GF-D8 (cell line): ENCODE results near the gene IL12B.
"Not testable (repeated sequence)": the region's sequence is repeated elsewhere in the genome, so short reads cannot be mapped to it uniquely, and the experiment has no call there.

Source experiments
- DNase-seq: peaks from one replicate; lab custom pipeline; 2025; lab: John Stamatoyannopoulos, UW

The IL12B gene

DNA sequence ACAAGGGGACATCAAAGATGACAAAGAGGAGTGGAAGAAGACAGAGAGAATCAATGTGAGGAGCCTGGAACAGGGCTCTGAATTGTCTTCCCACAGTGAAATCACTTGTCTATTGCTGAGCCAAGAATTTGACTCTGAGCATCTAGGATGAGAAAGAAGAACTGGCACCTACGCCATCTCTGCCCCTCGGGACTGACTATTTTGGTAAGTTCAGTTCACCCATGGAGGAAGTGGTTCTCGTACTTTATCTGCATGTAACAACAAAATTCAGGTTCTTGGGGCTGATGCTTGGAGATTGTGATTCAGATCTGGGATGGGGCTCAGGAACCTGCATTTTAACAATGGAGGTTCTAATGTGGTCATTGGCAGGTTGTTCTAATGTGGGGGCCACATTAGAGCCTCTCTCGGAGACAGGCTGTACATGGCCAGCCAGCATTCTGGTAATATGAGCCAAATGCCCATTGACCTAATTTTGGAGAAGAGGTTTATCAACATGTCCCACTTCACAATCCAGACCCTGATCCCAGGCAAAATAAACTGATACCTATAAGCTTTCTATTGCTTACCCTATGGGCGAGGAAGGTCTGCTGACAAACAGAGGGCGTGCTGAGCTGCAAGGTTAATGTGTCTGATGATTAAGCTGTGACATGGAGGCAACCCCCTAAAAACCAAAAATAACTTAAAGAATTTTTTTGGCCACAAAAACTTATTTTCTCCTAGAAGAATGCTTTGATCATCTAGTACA, 2.7 kb upstream of the IL12B start:
- DNase-seq: no peak

DNA sequence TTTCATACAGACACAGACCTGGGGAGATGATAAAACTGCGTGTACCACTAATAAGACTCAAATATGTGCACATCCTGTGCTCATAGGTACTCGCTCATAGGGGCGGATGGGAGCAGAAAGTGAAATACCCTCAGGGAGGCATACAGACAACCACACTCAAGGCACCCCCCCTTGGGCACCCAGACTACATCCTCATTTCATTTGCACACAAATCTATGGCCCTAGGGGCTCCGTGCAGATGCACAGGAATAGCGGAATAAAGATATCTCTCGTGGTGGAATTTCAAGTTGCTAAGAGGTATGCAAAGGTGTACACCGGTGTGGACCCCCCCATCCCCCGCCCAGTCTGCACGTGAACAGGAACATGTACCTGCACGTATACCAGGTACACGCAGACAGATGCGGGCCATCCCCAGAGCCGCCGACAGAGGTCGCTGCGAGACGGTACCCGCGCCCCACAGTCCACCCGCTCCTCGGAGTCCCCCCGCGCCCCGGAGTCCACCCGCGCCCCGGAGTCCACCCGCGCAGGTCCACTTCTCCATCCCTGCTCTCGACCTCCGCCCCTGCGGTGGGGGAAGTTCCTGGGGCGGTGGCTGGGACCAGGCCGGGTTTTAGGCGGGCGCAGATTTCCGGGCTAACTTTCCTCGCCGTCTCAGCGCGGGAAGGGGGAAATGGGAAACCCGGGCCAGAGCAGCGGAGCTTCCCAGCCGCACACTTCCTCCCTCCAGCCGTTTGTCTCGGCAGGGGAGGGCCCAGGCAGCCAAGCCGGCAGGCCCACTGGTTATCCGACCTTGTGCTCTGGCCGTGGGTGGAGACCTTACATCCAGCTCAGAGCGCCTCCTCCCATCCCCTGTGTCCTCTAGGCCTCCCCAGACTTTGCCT, 1.0 kb upstream of the IL12B start:
- no peak for DNase-seq

DNA sequence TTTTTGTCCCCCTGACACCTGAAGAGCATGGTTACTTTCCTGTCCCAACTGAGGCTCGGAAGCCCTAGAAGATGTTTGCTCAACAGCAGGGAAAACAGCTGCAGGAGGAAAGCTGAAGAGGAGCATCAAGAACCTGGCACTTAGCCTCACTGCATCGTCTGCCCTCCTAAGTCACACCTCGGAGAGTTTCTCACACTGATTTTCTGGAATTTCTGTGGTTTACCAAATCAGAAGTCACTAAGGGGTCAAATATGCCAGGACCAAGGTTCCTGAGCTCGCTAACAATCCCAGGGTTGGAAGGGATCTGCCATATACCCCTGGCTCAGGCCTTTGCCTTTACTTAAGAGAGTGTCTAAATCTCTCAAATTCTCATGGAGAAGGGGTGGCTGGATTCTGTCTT, 5.3 kb downstream of the IL12B start:
- no peak for DNase-seq

DNA sequence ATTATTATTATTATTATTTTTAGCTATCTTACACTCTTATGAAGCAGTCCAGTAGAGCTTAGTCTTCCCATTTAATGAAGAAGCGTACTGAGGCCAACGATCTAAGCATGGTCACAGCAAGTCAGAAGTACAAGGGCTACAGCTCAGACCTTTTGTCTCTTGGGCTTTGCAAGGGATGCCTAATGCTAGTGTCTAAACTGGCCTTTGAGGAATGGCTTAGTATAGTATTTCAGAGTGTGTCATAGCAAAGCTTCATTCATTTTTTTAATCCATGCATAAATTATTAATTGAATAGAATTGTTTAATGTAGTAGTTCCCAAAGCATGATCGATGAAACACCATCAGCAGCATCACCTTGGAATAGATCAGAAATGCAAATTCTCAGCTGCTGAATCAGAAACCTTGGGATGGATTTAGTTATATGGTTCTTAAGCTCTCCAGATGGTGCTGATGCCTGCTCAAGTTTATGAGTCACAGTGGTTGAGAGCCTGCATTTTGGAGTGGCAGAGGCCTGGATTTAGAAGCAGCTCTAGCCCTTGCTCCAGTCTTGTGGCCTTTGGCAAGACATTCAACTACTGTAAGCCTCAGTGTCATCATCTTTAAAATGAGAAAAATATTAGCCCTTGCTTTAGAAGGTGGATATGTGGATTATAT, 6.1 kb downstream of the IL12B start:
- no peak for DNase-seq

DNA sequence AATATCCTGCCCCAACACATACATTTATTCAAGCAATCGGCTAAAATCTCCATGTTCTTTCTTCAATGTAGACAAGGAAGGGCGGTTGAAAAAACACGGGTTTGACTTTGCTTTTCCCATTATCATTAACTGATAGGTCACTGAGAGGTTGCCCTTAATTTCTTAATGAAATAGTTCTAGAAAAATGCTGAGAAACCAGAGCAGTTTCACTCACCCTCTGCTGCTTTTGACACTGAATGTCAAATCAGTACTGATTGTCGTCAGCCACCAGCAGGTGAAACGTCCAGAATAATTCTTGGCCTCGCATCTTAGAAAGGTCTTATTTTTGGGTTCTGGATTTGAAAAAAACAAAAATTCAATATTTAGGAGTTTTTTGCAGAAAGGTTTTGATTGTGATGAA, 8.1 kb downstream of the IL12B start:
- DNase-seq: no peak

DNA sequence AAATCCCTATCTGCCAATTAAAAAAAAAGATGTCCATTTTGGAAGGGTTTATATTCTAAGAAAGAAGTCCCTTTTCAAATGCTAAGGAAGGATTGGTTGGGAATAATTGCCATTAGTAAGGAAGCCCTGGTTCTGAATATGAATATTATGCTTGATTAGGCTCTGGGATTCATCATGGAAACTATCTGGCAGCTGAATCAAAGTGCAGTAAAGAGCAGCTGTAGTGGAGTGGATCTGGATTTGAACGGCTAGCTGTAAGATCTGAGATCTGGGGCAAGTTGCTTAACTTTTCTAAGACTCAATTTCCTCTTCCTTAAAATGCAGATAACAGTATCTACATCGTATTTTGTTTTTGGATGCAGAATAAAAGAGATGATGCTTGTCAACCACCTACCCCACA, 10.5 kb downstream of the IL12B start:
- no peak for DNase-seq

DNA sequence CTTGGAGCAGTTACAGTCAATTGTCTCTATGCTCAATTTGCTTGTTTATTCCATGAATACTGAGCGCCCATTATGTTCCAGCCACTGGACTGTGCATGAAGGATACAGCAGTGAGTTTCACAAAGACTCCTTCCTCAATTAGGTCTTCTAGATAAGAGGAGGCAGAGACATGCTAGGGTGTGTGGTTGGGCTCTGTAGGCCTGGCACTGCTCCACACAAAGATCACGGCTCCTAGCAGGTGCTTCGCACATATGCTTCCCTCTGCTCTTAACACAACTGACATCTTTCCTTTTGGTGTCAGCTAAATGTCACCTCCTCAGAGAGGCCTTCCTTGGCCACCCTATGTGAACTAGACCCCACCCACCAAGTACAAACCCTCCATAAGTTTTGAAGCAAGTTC, 10.9 kb downstream of the IL12B start:
- no peak for DNase-seq

DNA sequence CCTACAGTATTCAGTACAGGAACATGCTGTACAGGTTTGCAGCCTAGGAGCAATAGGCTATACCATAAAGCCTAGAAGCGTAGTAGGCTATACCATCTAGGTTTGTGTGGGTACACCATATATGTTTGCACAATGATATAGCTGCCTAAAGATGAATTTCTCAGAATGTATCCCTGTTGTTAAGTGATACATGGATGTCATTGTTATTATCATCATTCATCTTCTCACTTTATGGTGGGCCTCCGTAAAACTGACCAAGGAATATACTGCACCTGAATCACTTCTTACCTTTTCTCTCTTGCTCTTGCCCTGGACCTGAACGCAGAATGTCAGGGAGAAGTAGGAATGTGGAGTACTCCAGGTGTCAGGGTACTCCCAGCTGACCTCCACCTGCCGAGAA, 11.8 kb downstream of the IL12B start:
- no peak for DNase-seq

DNA sequence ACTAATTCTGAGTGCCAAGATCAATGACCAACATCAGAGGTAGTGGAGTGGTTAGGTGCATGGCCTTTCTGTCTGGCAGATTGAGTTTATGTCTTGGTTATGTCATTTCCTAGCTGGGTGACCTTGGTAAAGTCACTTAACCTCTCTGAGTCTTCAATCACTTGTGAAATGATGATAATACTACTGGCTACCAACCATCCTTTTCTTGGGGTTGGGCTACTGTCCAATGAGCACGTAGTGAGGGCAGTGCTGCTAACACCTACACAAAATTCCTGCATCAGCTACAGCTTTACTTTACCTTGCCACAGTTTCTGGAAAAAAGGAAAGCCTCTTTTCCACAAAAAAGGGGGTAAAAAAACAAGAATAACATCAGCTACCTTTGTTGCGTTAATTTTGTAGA, 12.4 kb downstream of the IL12B start:
- no peak for DNase-seq

DNA sequence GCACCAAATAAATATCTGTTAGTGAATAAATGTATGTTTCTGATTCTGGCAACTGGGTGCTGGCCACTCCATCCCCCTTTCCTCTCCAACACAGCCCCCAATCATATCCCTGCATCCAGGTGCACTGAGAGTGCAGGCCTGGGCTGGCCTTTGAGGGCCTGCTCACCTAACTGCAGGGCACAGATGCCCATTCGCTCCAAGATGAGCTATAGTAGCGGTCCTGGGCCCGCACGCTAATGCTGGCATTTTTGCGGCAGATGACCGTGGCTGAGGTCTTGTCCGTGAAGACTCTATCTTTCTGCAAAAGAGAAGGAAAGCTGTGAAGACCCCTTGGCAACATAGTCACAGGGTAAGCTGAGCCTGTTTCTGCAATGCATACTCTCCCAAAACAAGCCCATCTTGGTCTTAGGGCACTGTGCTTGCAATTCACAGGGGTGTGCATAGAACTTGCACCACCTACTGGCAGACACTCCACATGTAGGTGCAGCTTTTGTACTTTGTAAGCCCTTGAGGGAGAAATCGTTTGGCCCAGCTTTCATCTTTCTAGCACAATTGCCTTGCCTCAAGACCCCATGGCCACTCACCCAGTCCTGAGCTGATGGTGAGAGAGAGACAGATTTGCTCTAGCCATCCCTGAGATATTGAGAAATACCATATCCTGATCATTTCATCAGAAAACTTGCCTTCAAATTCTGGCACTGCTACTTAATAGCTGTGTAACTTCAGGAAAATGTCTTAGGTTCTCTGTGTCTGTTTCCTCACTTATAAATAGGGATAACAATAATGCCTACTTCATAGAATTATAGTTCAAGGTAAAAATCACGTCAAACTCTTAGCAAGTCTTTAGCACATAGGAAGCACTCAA, 13.5 kb downstream of the IL12B start:
- no peak for DNase-seq

DNA sequence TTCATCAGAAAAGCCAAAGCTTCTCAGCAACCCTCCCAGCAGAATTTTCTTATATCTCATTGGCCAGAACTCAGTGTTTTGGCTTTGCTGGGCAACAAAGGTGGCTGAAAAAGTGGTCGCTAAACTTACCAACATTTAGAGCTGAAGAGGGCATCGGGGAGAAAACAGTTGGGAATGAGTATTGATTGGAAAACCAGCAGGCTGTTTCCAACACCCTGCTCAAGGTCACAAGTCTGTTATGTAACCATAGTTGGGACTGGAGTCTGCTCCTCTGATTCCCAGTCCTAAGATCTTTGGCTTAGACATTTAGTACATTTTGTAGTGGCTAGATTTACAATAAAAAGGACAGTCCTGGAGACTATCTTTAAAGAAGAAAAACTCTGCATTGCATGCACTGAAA, 17.1 kb downstream of the IL12B start:
- no peak for DNase-seq

DNA sequence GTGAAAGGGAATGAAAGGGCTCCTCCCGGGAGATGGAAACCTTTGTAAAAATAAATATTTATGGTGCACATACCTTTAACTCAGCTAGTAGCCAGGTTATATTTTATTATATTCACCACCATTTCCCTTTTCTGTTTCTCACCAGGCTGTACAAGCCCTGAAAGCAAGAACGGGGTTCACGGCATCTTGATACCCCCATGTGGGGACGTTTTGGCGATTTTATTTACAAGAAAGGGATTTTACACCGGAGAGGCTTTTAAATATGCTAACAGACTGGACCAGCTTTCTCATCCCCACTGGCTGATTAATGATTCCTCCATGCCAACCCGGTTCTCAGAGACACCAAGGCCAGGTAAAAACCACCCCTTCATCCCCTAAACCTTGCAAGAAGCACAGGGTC, 19.2 kb downstream of the IL12B start:
- DNase-seq: no peak

DNA sequence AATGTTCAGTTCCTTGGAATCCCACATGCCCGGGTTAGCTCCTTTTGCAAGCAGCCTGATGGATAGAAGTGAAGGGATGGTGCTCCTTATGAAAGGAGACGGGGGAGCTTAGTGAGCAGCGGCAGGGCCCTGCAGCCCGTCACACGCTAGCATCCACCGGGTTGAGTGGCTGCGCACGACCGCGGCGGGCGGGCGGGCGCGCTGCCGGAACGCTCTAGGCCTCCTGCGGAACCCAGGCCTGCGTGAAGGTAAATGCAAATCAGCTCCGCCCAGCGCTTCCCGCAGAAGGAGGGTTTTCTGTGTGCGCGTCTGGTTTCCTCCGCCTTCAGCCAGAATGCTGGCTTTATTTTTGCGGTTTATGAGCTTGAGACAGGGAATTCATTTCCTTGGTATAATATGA, 19.8 kb downstream of the IL12B start:
- DNase-seq: no peak

DNA sequence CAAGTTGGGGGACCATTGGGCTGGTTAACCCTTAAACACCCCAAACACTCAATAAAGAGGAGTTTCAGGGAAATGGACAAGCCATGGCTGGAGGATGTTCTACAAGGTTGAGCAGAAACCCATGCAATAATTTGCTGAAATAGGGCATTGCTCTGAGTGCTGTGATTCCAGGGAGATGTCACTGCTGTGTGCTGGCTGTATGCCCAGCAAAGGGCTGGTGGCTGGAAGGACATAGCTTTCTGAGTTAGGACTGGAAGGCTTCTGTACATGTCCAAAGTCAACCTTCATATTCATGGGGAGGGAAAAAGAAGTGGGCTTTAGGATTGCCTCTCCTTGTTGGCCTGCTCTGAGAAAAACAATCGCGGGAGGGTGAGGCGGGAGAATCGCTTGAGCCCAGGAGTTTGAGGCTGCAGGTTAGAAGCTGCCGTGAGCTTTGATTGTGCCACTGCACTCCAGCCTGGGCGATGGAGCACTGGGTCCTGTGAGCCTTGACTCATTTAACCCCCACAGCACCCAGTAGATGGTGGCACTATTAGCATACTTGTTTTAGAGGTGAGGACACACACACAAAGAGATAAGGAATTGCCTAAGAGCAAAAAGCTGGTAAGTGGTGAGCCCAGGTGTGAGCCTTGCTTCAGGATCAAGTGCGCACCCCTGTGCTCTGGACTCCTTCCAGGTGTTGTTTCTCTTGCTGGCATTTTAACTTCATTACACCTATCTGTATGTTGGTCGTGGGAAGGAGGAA, 20.4 kb downstream of the IL12B start:
- no peak for DNase-seq

DNA sequence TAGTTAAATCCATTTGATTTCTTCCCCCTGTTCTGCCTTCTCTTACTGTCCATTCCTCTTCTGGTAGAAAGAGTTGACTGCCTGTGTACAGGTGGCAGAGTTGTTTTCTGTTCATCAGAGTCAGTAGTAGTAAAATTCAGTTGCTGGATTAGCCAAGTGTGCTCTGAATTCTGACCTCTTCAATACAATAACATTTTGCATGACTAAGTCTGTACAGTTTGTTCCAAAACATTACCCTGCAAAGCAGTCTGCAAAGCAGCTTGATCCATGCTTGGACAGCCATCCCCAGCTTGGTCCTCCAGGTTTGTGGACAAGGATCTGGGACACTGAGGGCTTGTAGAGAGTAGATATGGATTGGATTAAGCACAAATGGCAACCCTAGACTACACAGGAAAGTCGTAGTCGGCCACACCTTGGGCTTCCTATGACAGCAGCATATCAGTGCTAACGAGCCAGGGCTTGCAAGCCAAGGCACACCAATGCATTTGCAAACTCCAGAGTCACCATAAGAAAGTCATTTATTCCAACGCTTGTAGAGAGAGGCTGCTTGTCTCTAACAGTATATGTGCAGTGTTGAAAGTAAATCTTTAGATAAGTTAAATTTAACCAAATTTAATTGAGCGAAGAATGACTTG, 25.2 kb downstream of the IL12B start:
- DNase-seq: no peak

DNA sequence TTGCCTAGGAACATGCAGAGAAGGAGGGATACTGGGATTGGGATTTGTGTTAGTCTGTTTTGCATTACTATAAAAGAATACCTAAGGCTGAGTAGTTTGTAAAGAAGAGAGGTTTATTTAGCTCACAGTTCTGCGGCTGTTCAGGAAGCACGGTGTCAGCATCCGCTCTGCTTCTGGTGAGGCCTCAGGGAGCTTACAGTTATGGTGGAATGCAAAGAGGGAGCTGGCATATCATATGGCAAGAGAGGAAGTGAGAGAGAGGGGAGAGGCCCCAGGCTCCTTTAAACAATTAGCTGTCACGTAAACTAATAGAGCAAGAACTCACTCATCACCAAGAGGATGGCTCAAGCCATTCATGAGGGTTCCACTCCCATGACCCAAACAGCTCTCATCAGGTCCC, 27.0 kb downstream of the IL12B start:
- no peak for DNase-seq

DNA sequence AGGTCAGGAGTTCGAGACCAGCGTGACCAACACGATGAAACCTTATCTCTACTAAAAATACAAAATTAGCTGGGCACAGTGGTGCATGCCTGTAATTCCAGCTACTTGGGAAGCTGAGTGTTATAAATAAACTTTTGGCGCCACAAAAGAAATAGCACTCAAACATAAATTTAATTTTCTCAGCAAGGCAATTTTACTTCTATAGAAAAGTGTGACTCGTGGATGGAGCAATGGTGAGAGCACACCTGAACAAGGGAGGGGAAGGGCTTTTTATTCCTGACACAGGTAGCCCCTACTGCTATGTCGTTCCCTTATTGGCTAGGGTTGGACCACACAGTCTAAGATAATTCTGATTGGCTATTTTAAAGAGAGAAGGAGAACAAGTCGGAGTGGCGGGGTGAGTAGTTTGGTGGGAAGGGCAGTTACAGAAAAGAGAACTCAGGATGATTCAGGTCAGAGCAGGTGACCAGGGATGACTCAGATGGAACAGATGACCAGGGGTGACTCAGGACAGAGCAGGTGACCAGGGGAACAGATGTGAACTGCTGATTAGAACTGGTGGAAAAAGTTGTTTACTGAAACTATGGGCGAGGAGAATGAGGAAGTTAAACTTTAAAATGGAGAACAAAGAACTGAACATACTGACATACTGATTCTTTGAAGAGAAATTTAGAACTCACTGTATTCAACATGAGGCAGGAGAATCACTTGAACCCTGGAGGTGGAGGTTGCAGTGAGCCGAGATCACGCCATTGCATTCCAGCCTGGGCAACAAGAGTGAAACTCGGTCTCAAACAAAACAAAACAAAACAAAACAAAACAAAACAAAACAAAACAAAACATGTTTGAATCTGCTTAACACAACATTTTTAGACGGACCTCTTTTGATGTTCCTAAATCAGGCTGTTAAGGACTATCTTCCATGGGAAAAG, 28.1 kb downstream of the IL12B start:
- not testable (repeated sequence) for DNase-seq

DNA sequence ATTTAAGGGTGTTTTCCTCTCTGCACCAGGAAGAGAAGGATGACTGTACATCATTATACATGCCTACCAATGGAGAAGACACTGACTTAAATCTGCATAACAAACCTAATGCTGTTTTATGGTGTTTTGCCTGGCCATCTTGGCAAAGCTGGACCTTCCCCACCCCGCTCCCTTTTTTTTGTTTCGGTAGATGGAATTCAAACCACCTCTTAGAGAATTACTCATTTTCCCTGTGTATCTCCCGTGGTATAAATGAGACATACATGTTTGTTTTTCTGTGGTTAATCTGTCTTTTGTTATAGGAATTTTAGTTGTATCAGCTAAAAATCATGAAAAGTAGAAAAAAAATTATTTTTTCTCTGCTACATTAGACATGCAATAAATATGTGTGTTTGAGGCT, 28.8 kb downstream of the IL12B start:
- no peak for DNase-seq

DNA sequence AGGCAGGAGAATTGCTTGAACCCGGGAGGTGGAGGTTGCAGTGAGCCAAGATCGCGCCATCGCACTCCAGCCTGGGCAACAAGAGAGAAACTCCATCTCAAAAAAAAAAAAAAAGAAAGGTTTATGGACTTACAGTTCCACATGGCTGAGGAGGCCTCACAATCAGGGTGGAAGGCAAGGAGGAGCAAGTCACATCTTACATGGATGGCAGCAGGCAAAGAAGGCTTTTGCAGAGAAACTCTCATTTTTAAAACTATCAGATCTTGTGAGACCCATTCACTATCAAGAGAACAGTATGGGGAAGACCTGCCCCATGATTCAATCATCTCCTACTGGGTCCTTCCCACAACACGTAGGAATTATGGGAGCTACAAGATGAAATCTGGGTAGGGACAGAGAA, 33.0 kb downstream of the IL12B start:
- DNase-seq: not testable (repeated sequence)

DNA sequence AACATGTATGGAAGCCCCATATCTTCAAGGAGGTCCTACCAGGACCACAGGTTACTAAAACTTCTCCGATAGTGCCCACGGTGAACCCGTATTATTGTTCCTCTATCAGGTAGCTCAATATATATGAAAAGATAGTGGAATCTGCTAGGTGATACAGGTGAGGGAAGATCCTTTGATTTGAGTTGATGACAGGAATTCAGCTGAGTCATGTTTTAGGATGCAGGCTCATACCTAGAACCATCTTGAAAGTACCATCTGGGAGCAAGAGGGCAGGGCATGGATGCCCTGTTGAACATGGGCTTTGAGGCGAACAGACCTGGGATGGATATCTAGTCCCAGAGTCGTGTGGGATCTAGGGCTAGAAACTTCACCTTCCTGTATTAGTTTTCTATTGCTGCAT, 35.4 kb downstream of the IL12B start:
- no peak for DNase-seq
